HEK293 (cell line): ENCODE results near the gene DTL.

Experiments
- CTCF ChIA-PET: fragments of 350-600 bp; formaldehyde crosslinking; extraction: SDS; loops from one replicate; lab custom pipeline; 2021; ENCODE audit warnings: antibody characterized with exemption; lab: Yijun Ruan, JAX
- POLR2A ChIA-PET: fragments of 300-600 bp; formaldehyde crosslinking; extraction: SDS; loops from one replicate; lab custom pipeline; 2020; ENCODE audit warnings: antibody characterized with exemption, inconsistent platforms; lab: Yijun Ruan, JAX
- H3K27ac ChIP-seq: fragments of 200-500 bp; sonication (Bioruptor generic); 2 replicates; pipeline ENCODE4 v1.5.1; 2014; ENCODE audit warnings: low read depth, low read length, control low read depth, inconsistent platforms; ENCODE audit errors: extremely low read depth
- H3K36me3 ChIP-seq, 2 experiments: fragments of 200-500 bp in 1 of 2; sonication (Bioruptor generic) in 1 of 2; 1 replicate in 1 of 2; 2 replicates in 1 of 2; pipeline ENCODE4 v1.5.1; 2014 to 2017; ENCODE audit warnings: inconsistent platforms in 2 of 2, low read length in 2 of 2; ENCODE audit not compliant: control insufficient read depth in 2 of 2, insufficient read depth in 1 of 2
- H3K4me1 ChIP-seq: fragments of 200-500 bp; sonication (Bioruptor generic); 2 replicates; pipeline ENCODE4 v1.5.1; 2014; ENCODE audit warnings: mild to moderate bottlenecking, low read length, inconsistent platforms; ENCODE audit not compliant: control insufficient read depth, insufficient read depth
- H3K4me3 ChIP-seq: 2 replicates; pipeline ENCODE4 v1.5.1; 2011; ENCODE audit warnings: low read depth, mild to moderate bottlenecking, control low read depth, low read length, moderate library complexity
- H3K9me3 ChIP-seq: fragments of 200-500 bp; sonication (Bioruptor generic); 2 replicates; pipeline ENCODE4 v1.5.1; 2014; ENCODE audit warnings: low read depth, low read length, inconsistent platforms; ENCODE audit not compliant: control insufficient read depth, insufficient read depth
- AEBP2 ChIP-seq: fragments of 450-650 bp; formaldehyde crosslinking; IDR thresholded peaks from 2 replicates; pipeline ENCODE4 v1.5.1; 2016; ENCODE audit warnings: missing biosample characterization, missing genetic modification characterization, borderline replicate concordance
- BCL11A ChIP-seq: fragments of 450-650 bp; formaldehyde crosslinking; IDR thresholded peaks from 2 replicates; pipeline ENCODE4 v1.5.1; 2016; ENCODE audit warnings: low read depth, missing biosample characterization, missing genetic modification characterization
- BCL11B ChIP-seq: fragments of 450-650 bp; formaldehyde crosslinking; IDR thresholded peaks from 2 replicates; pipeline ENCODE4 v1.5.1; 2016; ENCODE audit warnings: low read depth, missing biosample characterization, missing genetic modification characterization
- GLIS1 ChIP-seq: fragments of 450-650 bp; formaldehyde crosslinking; IDR thresholded peaks from 2 replicates; pipeline ENCODE4 v1.5.1; 2016; ENCODE audit warnings: missing biosample characterization, missing genetic modification characterization
- KLF1 ChIP-seq: fragments of 450-650 bp; formaldehyde crosslinking; IDR thresholded peaks from 2 replicates; pipeline ENCODE4 v1.5.1; 2016; ENCODE audit warnings: missing biosample characterization, missing genetic modification characterization
- KLF17 ChIP-seq: fragments of 450-650 bp; formaldehyde crosslinking; IDR thresholded peaks from 2 replicates; pipeline ENCODE4 v1.5.1; 2016; ENCODE audit warnings: missing biosample characterization, missing genetic modification characterization
- KLF8 ChIP-seq: fragments of 450-650 bp; formaldehyde crosslinking; IDR thresholded peaks from 2 replicates; pipeline ENCODE4 v1.5.1; 2016; ENCODE audit warnings: missing biosample characterization, missing genetic modification characterization
- KLF9 ChIP-seq: fragments of 450-650 bp; formaldehyde crosslinking; IDR thresholded peaks from 2 replicates; pipeline ENCODE4 v1.5.1; 2016; ENCODE audit warnings: missing biosample characterization, missing genetic modification characterization, low read depth
- MEIS1 ChIP-seq: sonication (generic); formaldehyde crosslinking; IDR thresholded peaks from 2 replicates; pipeline ENCODE4 v1.8.1; 2022; ENCODE audit warnings: missing genetic modification reagents, mild to moderate bottlenecking, borderline replicate concordance
- SP7 ChIP-seq: fragments of 450-650 bp; formaldehyde crosslinking; IDR thresholded peaks from 2 replicates; pipeline ENCODE4 v1.5.1; 2016; ENCODE audit warnings: missing biosample characterization, missing genetic modification characterization
- YY1 ChIP-seq: fragments of 450-650 bp; formaldehyde crosslinking; IDR thresholded peaks from 2 replicates; pipeline ENCODE4 v1.5.1; 2018; ENCODE audit warnings: missing biosample characterization, missing genetic modification characterization
- ZBTB17 ChIP-seq: fragments of 450-650 bp; formaldehyde crosslinking; IDR thresholded peaks from 2 replicates; pipeline ENCODE4 v1.5.1; 2016; ENCODE audit warnings: missing biosample characterization, missing genetic modification characterization
- ZBTB8A ChIP-seq: fragments of 450-650 bp; formaldehyde crosslinking; IDR thresholded peaks from 2 replicates; pipeline ENCODE4 v1.5.1; 2016; ENCODE audit warnings: missing biosample characterization, missing genetic modification characterization
- ZNF133 ChIP-seq: fragments of 450-650 bp; formaldehyde crosslinking; IDR thresholded peaks from 2 replicates; pipeline ENCODE4 v1.5.1; 2016; ENCODE audit warnings: missing biosample characterization, missing genetic modification characterization
- ZNF16 ChIP-seq: fragments of 450-650 bp; formaldehyde crosslinking; IDR thresholded peaks from 2 replicates; pipeline ENCODE4 v1.5.1; 2016; ENCODE audit warnings: low read depth, missing biosample characterization, missing genetic modification characterization
- ZNF211 ChIP-seq: fragments of 450-650 bp; formaldehyde crosslinking; IDR thresholded peaks from 2 replicates; pipeline ENCODE4 v1.5.1; 2016; ENCODE audit warnings: low read depth, missing biosample characterization, missing genetic modification characterization
- ZNF571 ChIP-seq: fragments of 450-650 bp; formaldehyde crosslinking; IDR thresholded peaks from 2 replicates; pipeline ENCODE4 v1.5.0; 2017; ENCODE audit warnings: missing biosample characterization, missing genetic modification characterization
- ZNF623 ChIP-seq: fragments of 450-650 bp; formaldehyde crosslinking; IDR thresholded peaks from 2 replicates; pipeline ENCODE4 v1.5.1; 2016; ENCODE audit warnings: missing biosample characterization, missing genetic modification characterization
- ZNF624 ChIP-seq: fragments of 450-650 bp; formaldehyde crosslinking; IDR thresholded peaks from 2 replicates; pipeline ENCODE4 v1.5.1; 2017; ENCODE audit warnings: missing biosample characterization, missing genetic modification characterization
- ZNF626 ChIP-seq: fragments of 450-650 bp; sonication (Bioruptor Pico); formaldehyde crosslinking; IDR thresholded peaks from 2 replicates; pipeline ENCODE4 v1.5.1; 2018; ENCODE audit warnings: missing biosample characterization, missing genetic modification characterization, inconsistent platforms
- ZNF747 ChIP-seq: fragments of 450-650 bp; formaldehyde crosslinking; IDR thresholded peaks from 2 replicates; pipeline ENCODE4 v1.5.1; 2016; ENCODE audit warnings: missing biosample characterization, missing genetic modification characterization
- TF ChIP-seq, protein P1 (sequence below): fragments of 450-650 bp; formaldehyde crosslinking; IDR thresholded peaks from 2 replicates; pipeline ENCODE4 v1.5.1; 2016; ENCODE audit warnings: missing biosample characterization, missing genetic modification characterization
- TF ChIP-seq, protein P2 (sequence below): fragments of 450-650 bp; formaldehyde crosslinking; optimal IDR thresholded peaks from 2 replicates; pipeline ENCODE3; 2016; ENCODE audit warnings: missing biosample characterization, mild to moderate bottlenecking, missing genetic modification characterization

DTL gene

DNA sequence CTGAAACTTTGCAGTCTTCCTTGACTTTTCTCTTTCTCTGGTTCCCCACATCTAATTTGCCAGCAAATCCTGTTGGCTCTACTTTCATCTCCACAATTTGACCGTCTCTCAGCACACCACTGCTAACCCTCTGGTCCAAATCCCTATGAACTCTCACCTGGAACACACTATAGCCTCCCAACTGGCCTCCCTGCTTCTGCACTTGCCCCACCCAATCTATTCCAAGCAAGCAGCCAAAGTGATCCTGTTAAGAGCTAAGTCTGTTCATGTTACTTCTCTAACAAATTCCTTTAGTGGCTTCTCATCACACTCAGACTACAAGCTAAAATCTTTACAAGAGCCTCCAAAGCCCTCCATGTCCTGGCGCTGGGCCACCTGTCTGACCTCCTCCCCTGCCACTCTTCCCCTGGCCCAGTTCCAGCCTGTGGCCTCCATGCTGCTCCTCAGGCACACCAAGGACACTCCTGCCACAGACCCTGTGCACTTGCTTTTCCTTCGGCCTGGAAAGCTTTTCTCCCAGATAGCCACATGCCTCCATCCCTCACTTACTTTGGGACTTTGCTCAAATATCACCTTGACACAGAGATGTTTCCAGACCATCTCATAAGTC, 104.1 kb downstream of the DTL start:
- no peak overlapping the region for H3K27ac ChIP-seq
- POLR2A ChIA-PET, result no interaction called here
- no peaks in the 10 kb centered on the region; the same call in 1 of the 2 replicates for H3K9me3 ChIP-seq
- CTCF ChIA-PET, result no interaction called here
- H3K36me3 ChIP-seq, result no peaks in the 10 kb centered on the region
- TF ChIP-seq ZNF747 (tag by site-specific recombination), result no peak
- no peak for TF ChIP-seq YY1 (tag by site-specific recombination)
- no peak for TF ChIP-seq AEBP2
- no peak for TF ChIP-seq ZNF571 (tag by site-specific recombination)
- TF ChIP-seq SP7 (tag by site-specific recombination), result no peak
- TF ChIP-seq ZNF624 (tag by site-specific recombination), result no peak
- TF ChIP-seq MEIS1 (CRISPR knock-in tag), result no peak
- no peak for TF ChIP-seq BCL11B (tag by site-specific recombination)
- TF ChIP-seq ZNF626, result no peak
- TF ChIP-seq KLF9 (tag by site-specific recombination), result no peak
- TF ChIP-seq KLF8 (tag by site-specific recombination), result no peak
- no peaks in the 10 kb centered on the region for H3K4me1 ChIP-seq
- H3K4me3 ChIP-seq, result no peak overlapping the region

DNA sequence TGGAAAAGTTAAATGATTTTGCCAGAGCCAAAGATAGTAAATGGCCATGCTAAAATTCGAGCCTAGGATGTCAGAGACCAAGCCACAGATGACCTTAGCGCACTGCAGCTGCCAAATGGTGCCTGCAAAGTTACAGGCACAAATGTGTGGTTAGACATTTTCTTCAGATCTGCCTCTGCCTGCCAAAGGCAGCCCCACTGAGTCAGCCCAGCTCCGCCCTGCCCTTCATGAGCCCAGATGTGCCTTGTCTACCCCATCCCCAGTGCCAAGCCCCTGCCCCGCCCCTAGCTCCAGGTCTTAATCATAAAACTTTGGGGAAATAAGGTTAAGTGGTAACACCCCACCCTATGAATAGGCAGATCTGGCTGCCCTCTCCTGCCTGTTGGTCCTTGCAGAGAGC, 105.9 kb downstream of the DTL start:
- Histone ChIP-seq H3K27ac (no peak overlapping the region), H3K4me1 (no peaks in the 10 kb centered on the region), H3K36me3 (no peaks in the 10 kb centered on the region), H3K4me3 (no peak overlapping the region), H3K9me3 (no peaks in the 10 kb centered on the region)
- TF ChIP-seq KLF1 (peak; percentile 50; the same call in 1 of the 2 replicates), ZNF133 (tag by site-specific recombination) (no peak)
- ChIA-PET POLR2A (no interaction called here), CTCF (no interaction called here)

DNA sequence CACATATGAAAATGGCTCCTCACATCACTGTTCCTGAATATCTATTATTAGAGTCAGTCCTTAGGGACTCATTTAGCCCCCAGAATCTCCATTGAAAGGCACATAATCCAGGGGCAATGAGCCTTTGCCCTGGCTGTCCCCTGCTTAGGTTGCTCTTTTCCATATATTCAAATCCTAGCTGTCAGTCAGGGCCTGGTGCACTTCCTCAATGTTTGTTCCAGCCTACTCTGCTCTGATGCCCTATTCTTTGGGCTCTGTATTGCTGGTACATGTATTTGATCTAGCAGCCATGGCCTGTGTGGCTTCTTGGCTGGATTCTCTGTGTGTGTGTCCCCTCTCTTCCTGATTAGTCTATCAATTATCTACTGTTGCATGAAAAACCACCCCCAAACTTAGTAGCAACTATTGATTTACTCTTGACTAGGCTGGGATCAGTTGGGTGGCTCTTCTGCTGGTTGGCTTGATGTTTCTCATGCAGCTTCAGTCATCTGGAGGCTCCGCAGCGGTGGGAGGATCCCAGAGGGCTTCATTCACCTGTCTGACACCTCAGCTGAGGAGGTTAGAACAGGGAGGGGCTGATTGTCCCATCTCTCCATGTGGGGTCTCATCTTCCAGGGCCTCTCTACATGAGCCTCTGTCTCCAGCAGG, 107.5 kb downstream of the DTL start:
- H3K4me3 ChIP-seq, result no peak overlapping the region
- TF ChIP-seq, protein P1, sequence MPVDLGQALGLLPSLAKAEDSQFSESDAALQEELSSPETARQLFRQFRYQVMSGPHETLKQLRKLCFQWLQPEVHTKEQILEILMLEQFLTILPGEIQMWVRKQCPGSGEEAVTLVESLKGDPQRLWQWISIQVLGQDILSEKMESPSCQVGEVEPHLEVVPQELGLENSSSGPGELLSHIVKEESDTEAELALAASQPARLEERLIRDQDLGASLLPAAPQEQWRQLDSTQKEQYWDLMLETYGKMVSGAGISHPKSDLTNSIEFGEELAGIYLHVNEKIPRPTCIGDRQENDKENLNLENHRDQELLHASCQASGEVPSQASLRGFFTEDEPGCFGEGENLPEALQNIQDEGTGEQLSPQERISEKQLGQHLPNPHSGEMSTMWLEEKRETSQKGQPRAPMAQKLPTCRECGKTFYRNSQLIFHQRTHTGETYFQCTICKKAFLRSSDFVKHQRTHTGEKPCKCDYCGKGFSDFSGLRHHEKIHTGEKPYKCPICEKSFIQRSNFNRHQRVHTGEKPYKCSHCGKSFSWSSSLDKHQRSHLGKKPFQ, result no peak
- TF ChIP-seq ZNF16 (tag by site-specific recombination), result no peak
- no peak for TF ChIP-seq ZBTB17
- no peak for TF ChIP-seq BCL11A (tag by site-specific recombination)
- TF ChIP-seq KLF17 (tag by site-specific recombination), result no peak
- TF ChIP-seq ZNF211, result no peak
- no peak for TF ChIP-seq GLIS1 (tag by site-specific recombination)
- TF ChIP-seq ZBTB8A (tag by site-specific recombination), result no peak
- TF ChIP-seq ZNF623 (tag by site-specific recombination), result no peak
- TF ChIP-seq, protein P2, sequence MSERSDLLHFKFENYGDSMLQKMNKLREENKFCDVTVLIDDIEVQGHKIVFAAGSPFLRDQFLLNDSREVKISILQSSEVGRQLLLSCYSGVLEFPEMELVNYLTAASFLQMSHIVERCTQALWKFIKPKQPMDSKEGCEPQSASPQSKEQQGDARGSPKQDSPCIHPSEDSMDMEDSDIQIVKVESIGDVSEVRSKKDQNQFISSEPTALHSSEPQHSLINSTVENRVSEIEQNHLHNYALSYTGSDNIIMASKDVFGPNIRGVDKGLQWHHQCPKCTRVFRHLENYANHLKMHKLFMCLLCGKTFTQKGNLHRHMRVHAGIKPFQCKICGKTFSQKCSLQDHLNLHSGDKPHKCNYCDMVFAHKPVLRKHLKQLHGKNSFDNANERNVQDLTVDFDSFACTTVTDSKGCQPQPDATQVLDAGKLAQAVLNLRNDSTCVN (tag by site-specific recombination), result no peak
- TF ChIP-seq, all 188 proteins: peak for 0
- no peaks in the 10 kb centered on the region for H3K36me3 ChIP-seq
- H3K27ac ChIP-seq, result no peak overlapping the region
- no peaks in the 10 kb centered on the region for H3K9me3 ChIP-seq
- CTCF ChIA-PET, result interaction anchor here (0.9 kb wide), 1 partner anchor 53 kb away, joined by 3 read pairs; no protein-coding TSS in a partner anchor
- POLR2A ChIA-PET, result no interaction called here
- H3K4me1 ChIP-seq, result no peaks in the 10 kb centered on the region
